ENCODE data around the gene AGMO.

- TF ChIP-seq, protein P1, sequence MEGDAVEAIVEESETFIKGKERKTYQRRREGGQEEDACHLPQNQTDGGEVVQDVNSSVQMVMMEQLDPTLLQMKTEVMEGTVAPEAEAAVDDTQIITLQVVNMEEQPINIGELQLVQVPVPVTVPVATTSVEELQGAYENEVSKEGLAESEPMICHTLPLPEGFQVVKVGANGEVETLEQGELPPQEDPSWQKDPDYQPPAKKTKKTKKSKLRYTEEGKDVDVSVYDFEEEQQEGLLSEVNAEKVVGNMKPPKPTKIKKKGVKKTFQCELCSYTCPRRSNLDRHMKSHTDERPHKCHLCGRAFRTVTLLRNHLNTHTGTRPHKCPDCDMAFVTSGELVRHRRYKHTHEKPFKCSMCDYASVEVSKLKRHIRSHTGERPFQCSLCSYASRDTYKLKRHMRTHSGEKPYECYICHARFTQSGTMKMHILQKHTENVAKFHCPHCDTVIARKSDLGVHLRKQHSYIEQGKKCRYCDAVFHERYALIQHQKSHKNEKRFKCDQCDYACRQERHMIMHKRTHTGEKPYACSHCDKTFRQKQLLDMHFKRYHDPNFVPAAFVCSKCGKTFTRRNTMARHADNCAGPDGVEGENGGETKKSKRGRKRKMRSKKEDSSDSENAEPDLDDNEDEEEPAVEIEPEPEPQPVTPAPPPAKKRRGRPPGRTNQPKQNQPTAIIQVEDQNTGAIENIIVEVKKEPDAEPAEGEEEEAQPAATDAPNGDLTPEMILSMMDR (IDR thresholded peaks at IDR 0.05; ENCODE audit: poor library complexity, severe bottlenecking), result no peak
- TF ChIP-seq REST (IDR thresholded peaks at IDR 0.05; ENCODE audit: borderline replicate concordance), result no peak
- no peak for TF ChIP-seq EZH2 (IDR thresholded peaks at IDR 0.05; ENCODE audit: borderline replicate concordance, insufficient read depth, low read length, poor library complexity, severe bottlenecking)
- no peak for TF ChIP-seq POLR2AphosphoS5 (IDR thresholded peaks at IDR 0.05)
- no peak for TF ChIP-seq TAF1 (IDR thresholded peaks at IDR 0.05; ENCODE audit: low read depth)
- TF ChIP-seq EP300 (conservative IDR thresholded peaks at IDR 0.05; ENCODE audit: poor library complexity, severe bottlenecking), result no peak
Measured at GRCh38 chr7:15440482-15440881, 121.3 kb downstream of the AGMO start.

Measured in neural cell (in vitro differentiated cells).